Endothelial cell of umbilical vein (primary cell): ENCODE data around the gene C1orf198. TPM values are rescaled to one million over a fixed set of nuclear protein-coding genes. Genes with fewer than 3 reads are reported as not detected.

Experiments
- BruUV-seq: library from RNA; stranded (reverse); fragments of 400-500 nt; replicated peaks from 2 replicates; lab custom pipeline; 2021; lab: Mats Ljungman, UMichigan
- CTCF ChIA-PET: fragments of 300-600, 350-600 bp; sonication (Branson Sonifier 250); formaldehyde crosslinking; loops from one replicate; lab custom pipeline; 2021; ENCODE audit warnings: antibody characterized with exemption, inconsistent platforms; lab: Charles Lee
- POLR2A ChIA-PET: fragments of 300-600, 350-600 bp; sonication (Branson Sonifier 250); formaldehyde crosslinking; loops from one replicate; lab custom pipeline; 2021; ENCODE audit warnings: antibody characterized with exemption, inconsistent platforms; lab: Charles Lee
- DNase-seq: peaks from one replicate; pipeline ENCODE4 v3.0.0-alpha.2; 2011; ENCODE audit warnings: low read depth, low spot score
- FAIRE-seq: peaks from 2 replicates; lab custom pipeline; 2011; peaks lifted over from hg19 to GRCh38; lab: Jason Lieb, UNC
- H2AFZ ChIP-seq: 2 replicates; pipeline ENCODE4 v1.6.0; 2012; ENCODE audit warnings: low read depth, low read length, control low read depth, inconsistent platforms
- H3K27ac ChIP-seq: 2 replicates; pipeline ENCODE4 v1.5.1; 2011; ENCODE audit warnings: low read depth, mild to moderate bottlenecking, control low read depth, low read length, moderate library complexity; ENCODE audit not compliant: insufficient read depth
- H3K27me3 ChIP-seq, 2 experiments: 2 replicates each; pipeline versions ENCODE4 v1.6.0 to v1.6.1; 2011; ENCODE audit warnings: low read length in 2 of 2, mixed read lengths in 1 of 2; ENCODE audit not compliant: control insufficient read depth in 2 of 2, insufficient read depth in 2 of 2
- H3K36me3 ChIP-seq, 2 experiments: 2 replicates in 1 of 2; 3 replicates in 1 of 2; pipeline ENCODE4 v1.5.1; 2011; ENCODE audit warnings: low read length in 2 of 2, mild to moderate bottlenecking in 1 of 2, moderate library complexity in 1 of 2; ENCODE audit not compliant: control insufficient read depth in 2 of 2, insufficient read depth in 2 of 2; ENCODE audit errors: extremely low read depth in 1 of 2
- H3K4me1 ChIP-seq: 3 replicates; pipeline ENCODE4 v1.5.1; 2011; ENCODE audit warnings: mild to moderate bottlenecking, low read length; ENCODE audit not compliant: control insufficient read depth, insufficient read depth; ENCODE audit errors: extremely low read depth
- H3K4me2 ChIP-seq: 2 replicates; pipeline ENCODE4 v1.6.1; 2011; ENCODE audit warnings: low read length, control low read depth, mixed read lengths; ENCODE audit not compliant: insufficient read depth
- H3K4me3 ChIP-seq, 3 experiments: fragments of 200-600 bp in 1 of 3; sonication (generic), shearing (Covaris generic) in 1 of 3; replicated peaks in 1 of 3; 2 replicates each; pipeline ENCODE4 v1.5.1; 2011 to 2016; ENCODE audit warnings: control low read depth in 3 of 3, low read length in 3 of 3, mild to moderate bottlenecking in 2 of 3, inconsistent platforms in 1 of 3, low read depth in 1 of 3, moderate library complexity in 1 of 3; ENCODE audit not compliant: insufficient read depth in 1 of 3
- H3K79me2 ChIP-seq: 2 replicates; pipeline ENCODE4 v1.6.0; 2012; ENCODE audit warnings: low read length, inconsistent platforms; ENCODE audit not compliant: control insufficient read depth, insufficient read depth
- H3K9ac ChIP-seq: replicated peaks from 2 replicates; pipeline ENCODE3; 2011; ENCODE audit warnings: low read length, control low read depth; ENCODE audit not compliant: insufficient read depth; ENCODE audit errors: extremely low read depth
- H3K9me1 ChIP-seq: replicated peaks from 3 replicates; pipeline ENCODE4 v1.6.0; 2011; ENCODE audit warnings: mild to moderate bottlenecking, low read length; ENCODE audit not compliant: control insufficient read depth, insufficient read depth; ENCODE audit errors: extremely low read depth
- H3K9me3 ChIP-seq: replicated peaks from 2 replicates; pipeline ENCODE4 v1.5.1; 2012; ENCODE audit warnings: low read length, inconsistent platforms; ENCODE audit not compliant: control insufficient read depth, insufficient read depth
- H4K20me1 ChIP-seq: replicated peaks from 2 replicates; pipeline ENCODE3; 2011; ENCODE audit warnings: mild to moderate bottlenecking, low read length; ENCODE audit not compliant: control insufficient read depth, insufficient read depth; ENCODE audit errors: extremely low read depth
- CTCF ChIP-seq, 2 donors: IDR thresholded peaks; 1 replicate in 1 of 2; 2 replicates in 1 of 2; pipeline ENCODE4 v1.5.1; 2011; ENCODE audit warnings: low read length in 2 of 2, mild to moderate bottlenecking in 2 of 2, moderate library complexity in 2 of 2, control low read depth in 1 of 2, inconsistent platforms in 1 of 2, low read depth in 1 of 2; ENCODE audit not compliant: insufficient read depth in 1 of 2; ENCODE audit errors: extremely low read depth in 1 of 2
- EZH2 ChIP-seq: IDR thresholded peaks from 2 replicates; pipeline ENCODE4 v1.6.1; 2012; ENCODE audit warnings: borderline replicate concordance, low read depth, mild to moderate bottlenecking, moderate library complexity, low read length, inconsistent platforms; ENCODE audit not compliant: severe bottlenecking
- FOS ChIP-seq: IDR thresholded peaks from 2 replicates; pipeline ENCODE4 v1.6.1; 2011; ENCODE audit warnings: mild to moderate bottlenecking, low read length, moderate library complexity, borderline replicate concordance; ENCODE audit not compliant: insufficient read depth
- GATA2 ChIP-seq: IDR thresholded peaks from 2 replicates; pipeline ENCODE4 v1.7.0; 2011; ENCODE audit warnings: low read depth, mild to moderate bottlenecking, moderate library complexity, mixed read lengths, low read length; ENCODE audit not compliant: insufficient read length, insufficient read depth
- JUN ChIP-seq: IDR thresholded peaks from 2 replicates; pipeline ENCODE4 v1.6.1; 2011; ENCODE audit warnings: borderline replicate concordance, low read depth; ENCODE audit not compliant: insufficient read length, insufficient read depth
- MAX ChIP-seq: IDR thresholded peaks from 2 replicates; pipeline ENCODE4 v1.6.1; 2011; ENCODE audit not compliant: insufficient read depth, insufficient read length
- MYC ChIP-seq: IDR thresholded peaks from one replicate; pipeline ENCODE4 v1.6.1; 2011; ENCODE audit warnings: mild to moderate bottlenecking, low read depth, low read length
- POLR2A ChIP-seq: IDR thresholded peaks from 2 replicates; pipeline ENCODE4 v1.6.1; 2012; ENCODE audit warnings: low read depth, mild to moderate bottlenecking, control low read depth, low read length
- POLR2AphosphoS5 ChIP-seq: IDR thresholded peaks from 2 replicates; pipeline ENCODE4 v1.6.1; 2012; ENCODE audit warnings: low read depth, mild to moderate bottlenecking, control low read depth, low read length, moderate library complexity; ENCODE audit not compliant: insufficient read depth
- dilution Hi-C: fragments of 300-500 bp; cut with MboI; formaldehyde crosslinking; loops from one replicate; pipeline ENCODE4 v1.15.0; 2019; ENCODE audit warnings: low sequenced_read_pairs; ENCODE audit not compliant: extremely low pct_ligation_motif_present
- intact Hi-C: fragments of 100-400 bp; cut with micrococcal nuclease; formaldehyde crosslinking; loops from one replicate; pipeline ENCODE4 v1.10.0; 2022
- polyA plus RNA-seq, 4 experiments: library from polyadenylated mRNA; depleted of rRNA in 3 of 4; stranded (reverse) in 3 of 4; unstranded in 1 of 4; fragments of >200 nt; gene quantifications; 2 replicates each; pipeline versions ENCODE4 v1.2.1 to v1.2.3, GENCODE V29; 2011 to 2012; ENCODE audit warnings: missing spikeins in 1 of 4
- total RNA-seq: library from RNA; stranded (reverse); gene quantifications from 2 replicates; pipeline ENCODE4 v1.2.3, GENCODE V29; 2021

Gene C1orf198
- total and polyA plus RNA-seq, 2 donors (not counting 3 experiments of a cell fraction or from before 2014, with no cell fraction given): 21.2 to 29.2 TPM

- no peaks in the 10 kb centered on the region for H3K4me1 ChIP-seq
- no peak overlapping the region for H3K27ac ChIP-seq
- no peaks in the 10 kb centered on the region for H3K27me3 ChIP-seq
- no peaks in the 10 kb centered on the region for H3K9me1 ChIP-seq
- H3K36me3 ChIP-seq: peaks cover 0 to 3% of the 10 kb centered on the region in 2 experiments
- dilution Hi-C loops: no loop called here
- H3K4me2 ChIP-seq: no peak overlapping the region
- POLR2A ChIA-PET: no interaction called here
- CTCF ChIA-PET: no interaction called here
- no peak overlapping the region for H3K4me3 ChIP-seq
- H2AFZ ChIP-seq: no peak overlapping the region
- FAIRE-seq (no peak), DNase-seq (no peak)
- no peaks in the 10 kb centered on the region for H3K9me3 ChIP-seq
- no peaks in the 10 kb centered on the region for H3K79me2 ChIP-seq
- no peak overlapping the region for H3K9ac ChIP-seq
- no TSS peak for BruUV-seq
- no peak for TF ChIP-seq MYC
- no peak for TF ChIP-seq POLR2AphosphoS5
- TF ChIP-seq FOS: no peak
- no peak for TF ChIP-seq POLR2A
- no peak for TF ChIP-seq CTCF (IDR thresholded peaks at IDR 0.05; ENCODE audit: extremely low read depth in 1 of 2, insufficient read depth in 1 of 2, low read depth in 1 of 2, low read length in 2 of 2)
- TF ChIP-seq EZH2: no peak
- no peak for TF ChIP-seq GATA2
- TF ChIP-seq MAX: no peak
- TF ChIP-seq JUN: no peak
- H4K20me1 ChIP-seq: no peaks in the 10 kb centered on the region
- intact Hi-C loops: no loop called here
Observed at GRCh38 chr1:230857077-230857476, 11.2 kb downstream of the C1orf198 start.
